GM23338 (cell line): Measurements from ENCODE around the gene UBE2D3. TPM values are rescaled to one million over a fixed set of nuclear protein-coding genes. Genes with fewer than 3 reads are reported as not detected.

ENCODE experiments used
- ATAC-seq: fragments of 200-7000 bp; cut with Tn5 transposase; 3 replicates; pipeline ENCODE4 v1.9.1; 2020
- DNase-seq: peaks from one replicate; pipeline ENCODE4 v3.0.0-alpha.2; 2015; ENCODE audit warnings: low spot score
- H2AFZ ChIP-seq: fragments of 200-600 bp; sonication (generic); 2 replicates; pipeline ENCODE4 v1.8.0; 2016; ENCODE audit warnings: antibody characterized with exemption, mild to moderate bottlenecking, moderate library complexity
- H3F3A ChIP-seq: fragments of 200-600 bp; sonication (generic); replicated peaks from 2 replicates; pipeline ENCODE4 v1.8.0; 2017; ENCODE audit warnings: antibody characterized with exemption, mixed run types, low read depth
- H3K27ac ChIP-seq: fragments of 200-600 bp; sonication (generic); 2 replicates; pipeline ENCODE4 v1.6.1; 2016; ENCODE audit warnings: low read depth
- H3K27me3 ChIP-seq: fragments of 200-600 bp; sonication (generic); 2 replicates; pipeline ENCODE4 v1.8.0; 2016; ENCODE audit warnings: mild to moderate bottlenecking, mixed run types, moderate library complexity; ENCODE audit not compliant: insufficient read depth
- H3K36me3 ChIP-seq: fragments of 200-600 bp; sonication (generic); 2 replicates; pipeline ENCODE4 v1.8.0; 2016; ENCODE audit warnings: mild to moderate bottlenecking; ENCODE audit not compliant: insufficient read depth
- H3K4me1 ChIP-seq: fragments of 200-600 bp; sonication (generic); 2 replicates; pipeline ENCODE4 v1.8.0; 2016; ENCODE audit warnings: mild to moderate bottlenecking, moderate library complexity; ENCODE audit not compliant: insufficient read depth
- H3K4me2 ChIP-seq: fragments of 200-600 bp; sonication (generic); 2 replicates; pipeline ENCODE4 v1.7.1; 2017; ENCODE audit warnings: mixed run types
- H3K4me3 ChIP-seq: fragments of 200-600 bp; sonication (generic); 2 replicates; pipeline ENCODE4 v1.6.1; 2016; ENCODE audit warnings: mixed run types
- H3K79me2 ChIP-seq: fragments of 200-600 bp; sonication (generic); replicated peaks from 2 replicates; pipeline ENCODE4 v1.8.0; 2017; ENCODE audit warnings: mild to moderate bottlenecking; ENCODE audit not compliant: insufficient read depth
- H3K9me2 ChIP-seq: fragments of 200-600 bp; sonication (generic); 2 replicates; pipeline ENCODE4 v1.8.0; 2017; ENCODE audit not compliant: insufficient read depth
- H4K20me1 ChIP-seq: fragments of 200-600 bp; sonication (generic); replicated peaks from 2 replicates; pipeline ENCODE4 v1.8.0; 2017; ENCODE audit warnings: mild to moderate bottlenecking; ENCODE audit not compliant: insufficient read depth
- H3K27ac Mint-ChIP-seq: 2 replicates; pipeline ENCODE4 v1.8.0; 2020; ENCODE audit warnings: inconsistent platforms, mild to moderate bottlenecking, moderate library complexity, mixed read lengths
- H3K27me3 Mint-ChIP-seq: 3 replicates; pipeline ENCODE4 v1.8.0; 2022; ENCODE audit warnings: low read depth, mild to moderate bottlenecking, moderate library complexity, mixed read lengths, inconsistent platforms; ENCODE audit not compliant: insufficient read depth, poor library complexity
- H3K36me3 Mint-ChIP-seq: 3 replicates; pipeline ENCODE4 v1.8.0; 2021; ENCODE audit warnings: low read depth, mild to moderate bottlenecking, inconsistent platforms, moderate library complexity, mixed read lengths
- H3K4me1 Mint-ChIP-seq: 3 replicates; pipeline ENCODE4 v1.8.0; 2020; ENCODE audit warnings: mild to moderate bottlenecking, inconsistent platforms, mixed read lengths
- H3K4me3 Mint-ChIP-seq: 3 replicates; pipeline ENCODE4 v1.8.0; 2021; ENCODE audit warnings: moderate library complexity, mild to moderate bottlenecking, inconsistent platforms, mixed read lengths
- H3K9me3 Mint-ChIP-seq: 3 replicates; pipeline ENCODE4 v1.8.0; 2020; ENCODE audit warnings: moderate library complexity, mild to moderate bottlenecking, inconsistent platforms, mixed read lengths
- CREB1 ChIP-seq: fragments of 250-450 bp; sonication (Bioruptor Pico); IDR thresholded peaks from 2 replicates; pipeline ENCODE4 v1.5.0; 2020; ENCODE audit warnings: low read depth, mild to moderate bottlenecking, moderate library complexity
- CTCF ChIP-seq, 2 experiments: fragments of 200-600 bp in 1 of 2; sonication (generic) in 1 of 2; conservative IDR thresholded peaks; 2 replicates each; pipeline versions ENCODE4 v1.5.1 to v1.6.1; 2016 to 2017; ENCODE audit warnings: antibody characterized with exemption in 2 of 2, low read depth in 2 of 2, mild to moderate bottlenecking in 2 of 2, moderate library complexity in 1 of 2
- ETS1 ChIP-seq: IDR thresholded peaks from 2 replicates; pipeline ENCODE4 v1.6.1; 2016; ENCODE audit warnings: antibody characterized with exemption
- EZH2 ChIP-seq: fragments of 200-600 bp; sonication (generic); IDR thresholded peaks from one replicate; pipeline ENCODE4 v1.8.0; 2017; ENCODE audit warnings: antibody characterized with exemption, mild to moderate bottlenecking, low read depth; ENCODE audit not compliant: unreplicated experiment
- EZH2phosphoT487 ChIP-seq: fragments of 200-600 bp; sonication (generic); IDR thresholded peaks from one replicate; pipeline ENCODE4 v1.8.1; 2018; ENCODE audit warnings: antibody characterized with exemption; ENCODE audit not compliant: unreplicated experiment
- JUNB ChIP-seq: IDR thresholded peaks from one replicate; pipeline ENCODE4 v1.6.1; 2016; ENCODE audit warnings: antibody characterized with exemption; ENCODE audit not compliant: unreplicated experiment
- NANOG ChIP-seq: IDR thresholded peaks from 2 replicates; pipeline ENCODE4 v1.6.1; 2016; ENCODE audit warnings: antibody characterized with exemption, borderline replicate concordance
- POLR2AphosphoS5 ChIP-seq: IDR thresholded peaks from 2 replicates; pipeline ENCODE4 v1.6.1; 2016; ENCODE audit warnings: antibody characterized with exemption, low read depth
- STAT1 ChIP-seq: IDR thresholded peaks from one replicate; pipeline ENCODE4 v1.6.1; 2016; ENCODE audit warnings: antibody characterized with exemption; ENCODE audit not compliant: unreplicated experiment
- ZNF114 ChIP-seq: fragments of 250-450 bp; sonication (Bioruptor Pico); IDR thresholded peaks from 2 replicates; pipeline ENCODE4 v1.5.0; 2020; ENCODE audit warnings: mild to moderate bottlenecking, moderate library complexity
- ZNF331 ChIP-seq: fragments of 250-450 bp; sonication (Bioruptor Pico); IDR thresholded peaks from 2 replicates; pipeline ENCODE4 v1.5.0; 2020; ENCODE audit warnings: low read depth, mild to moderate bottlenecking, moderate library complexity
- polyA plus RNA-seq: library from polyadenylated mRNA; unstranded; fragments of >200 nt; fragmentation: Nextera tagmentation; extraction: Ambion mirVana; gene quantifications from 2 replicates; pipeline ENCODE4 v1.2.1, GENCODE V29; 2016
- total RNA-seq: library from RNA; depleted of rRNA; stranded (reverse); fragments of >200 nt; shearing (Covaris generic); gene quantifications from 2 replicates; pipeline ENCODE4 v1.2.3, GENCODE V29; 2014
- TF ChIP-seq, protein P1 (sequence below): IDR thresholded peaks from one replicate; pipeline ENCODE4 v1.6.1; 2018; ENCODE audit warnings: antibody characterized with exemption; ENCODE audit not compliant: unreplicated experiment
- TF ChIP-seq, protein P2 (sequence below): fragments of 250-450 bp; sonication (Bioruptor Pico); IDR thresholded peaks from 2 replicates; pipeline ENCODE4 v1.5.0; 2020; ENCODE audit warnings: mild to moderate bottlenecking, moderate library complexity

Gene UBE2D3
- total and polyA plus RNA-seq, 2 experiments from 2014 or later, result 250 to 498 TPM

GRCh38 chr4:102794999-102795398 lies 32.4 kb downstream of the UBE2D3 start:
- peaks cover 7% of the 10 kb centered on the region for H3K27me3 Mint-ChIP-seq
- Histone ChIP-seq H2AFZ (no peak overlapping the region), H3K4me1 (peaks cover 34% of the 10 kb centered on the region), H3K27me3 (no peaks in the 10 kb centered on the region), H3K27ac (no peak overlapping the region), H3F3A (no peaks in the 10 kb centered on the region; the same call in 1 of the 2 replicates), H3K79me2 (no peaks in the 10 kb centered on the region), H3K4me3 (no peak overlapping the region), H4K20me1 (peaks cover 41% of the 10 kb centered on the region), H3K4me2 (no peak overlapping the region), H3K36me3 (peaks cover 4% of the 10 kb centered on the region; the same call in 1 of the 2 replicates), H3K9me2 (no peaks in the 10 kb centered on the region)
- no peaks in the 10 kb centered on the region for H3K9me3 Mint-ChIP-seq
- H3K36me3 Mint-ChIP-seq, result peaks cover 52% of the 10 kb centered on the region
- H3K4me1 Mint-ChIP-seq, result peaks cover 48% of the 10 kb centered on the region
- TF ChIP-seq CTCF (conservative IDR thresholded peaks at IDR 0.05; ENCODE audit: low read depth in 2 of 2) (no peak), CREB1 (CRISPR knock-in tag) (no peak), STAT1 (no peak), EZH2 (no peak), POLR2AphosphoS5 (no peak), ZNF331 (CRISPR knock-in tag) (no peak), ETS1 (no peak), ZNF114 (no peak), JUNB (no peak), EZH2phosphoT487 (no peak), NANOG (no peak)
- TF ChIP-seq, protein P1, sequence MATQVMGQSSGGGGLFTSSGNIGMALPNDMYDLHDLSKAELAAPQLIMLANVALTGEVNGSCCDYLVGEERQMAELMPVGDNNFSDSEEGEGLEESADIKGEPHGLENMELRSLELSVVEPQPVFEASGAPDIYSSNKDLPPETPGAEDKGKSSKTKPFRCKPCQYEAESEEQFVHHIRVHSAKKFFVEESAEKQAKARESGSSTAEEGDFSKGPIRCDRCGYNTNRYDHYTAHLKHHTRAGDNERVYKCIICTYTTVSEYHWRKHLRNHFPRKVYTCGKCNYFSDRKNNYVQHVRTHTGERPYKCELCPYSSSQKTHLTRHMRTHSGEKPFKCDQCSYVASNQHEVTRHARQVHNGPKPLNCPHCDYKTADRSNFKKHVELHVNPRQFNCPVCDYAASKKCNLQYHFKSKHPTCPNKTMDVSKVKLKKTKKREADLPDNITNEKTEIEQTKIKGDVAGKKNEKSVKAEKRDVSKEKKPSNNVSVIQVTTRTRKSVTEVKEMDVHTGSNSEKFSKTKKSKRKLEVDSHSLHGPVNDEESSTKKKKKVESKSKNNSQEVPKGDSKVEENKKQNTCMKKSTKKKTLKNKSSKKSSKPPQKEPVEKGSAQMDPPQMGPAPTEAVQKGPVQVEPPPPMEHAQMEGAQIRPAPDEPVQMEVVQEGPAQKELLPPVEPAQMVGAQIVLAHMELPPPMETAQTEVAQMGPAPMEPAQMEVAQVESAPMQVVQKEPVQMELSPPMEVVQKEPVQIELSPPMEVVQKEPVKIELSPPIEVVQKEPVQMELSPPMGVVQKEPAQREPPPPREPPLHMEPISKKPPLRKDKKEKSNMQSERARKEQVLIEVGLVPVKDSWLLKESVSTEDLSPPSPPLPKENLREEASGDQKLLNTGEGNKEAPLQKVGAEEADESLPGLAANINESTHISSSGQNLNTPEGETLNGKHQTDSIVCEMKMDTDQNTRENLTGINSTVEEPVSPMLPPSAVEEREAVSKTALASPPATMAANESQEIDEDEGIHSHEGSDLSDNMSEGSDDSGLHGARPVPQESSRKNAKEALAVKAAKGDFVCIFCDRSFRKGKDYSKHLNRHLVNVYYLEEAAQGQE, result no peak
- TF ChIP-seq, protein P2, sequence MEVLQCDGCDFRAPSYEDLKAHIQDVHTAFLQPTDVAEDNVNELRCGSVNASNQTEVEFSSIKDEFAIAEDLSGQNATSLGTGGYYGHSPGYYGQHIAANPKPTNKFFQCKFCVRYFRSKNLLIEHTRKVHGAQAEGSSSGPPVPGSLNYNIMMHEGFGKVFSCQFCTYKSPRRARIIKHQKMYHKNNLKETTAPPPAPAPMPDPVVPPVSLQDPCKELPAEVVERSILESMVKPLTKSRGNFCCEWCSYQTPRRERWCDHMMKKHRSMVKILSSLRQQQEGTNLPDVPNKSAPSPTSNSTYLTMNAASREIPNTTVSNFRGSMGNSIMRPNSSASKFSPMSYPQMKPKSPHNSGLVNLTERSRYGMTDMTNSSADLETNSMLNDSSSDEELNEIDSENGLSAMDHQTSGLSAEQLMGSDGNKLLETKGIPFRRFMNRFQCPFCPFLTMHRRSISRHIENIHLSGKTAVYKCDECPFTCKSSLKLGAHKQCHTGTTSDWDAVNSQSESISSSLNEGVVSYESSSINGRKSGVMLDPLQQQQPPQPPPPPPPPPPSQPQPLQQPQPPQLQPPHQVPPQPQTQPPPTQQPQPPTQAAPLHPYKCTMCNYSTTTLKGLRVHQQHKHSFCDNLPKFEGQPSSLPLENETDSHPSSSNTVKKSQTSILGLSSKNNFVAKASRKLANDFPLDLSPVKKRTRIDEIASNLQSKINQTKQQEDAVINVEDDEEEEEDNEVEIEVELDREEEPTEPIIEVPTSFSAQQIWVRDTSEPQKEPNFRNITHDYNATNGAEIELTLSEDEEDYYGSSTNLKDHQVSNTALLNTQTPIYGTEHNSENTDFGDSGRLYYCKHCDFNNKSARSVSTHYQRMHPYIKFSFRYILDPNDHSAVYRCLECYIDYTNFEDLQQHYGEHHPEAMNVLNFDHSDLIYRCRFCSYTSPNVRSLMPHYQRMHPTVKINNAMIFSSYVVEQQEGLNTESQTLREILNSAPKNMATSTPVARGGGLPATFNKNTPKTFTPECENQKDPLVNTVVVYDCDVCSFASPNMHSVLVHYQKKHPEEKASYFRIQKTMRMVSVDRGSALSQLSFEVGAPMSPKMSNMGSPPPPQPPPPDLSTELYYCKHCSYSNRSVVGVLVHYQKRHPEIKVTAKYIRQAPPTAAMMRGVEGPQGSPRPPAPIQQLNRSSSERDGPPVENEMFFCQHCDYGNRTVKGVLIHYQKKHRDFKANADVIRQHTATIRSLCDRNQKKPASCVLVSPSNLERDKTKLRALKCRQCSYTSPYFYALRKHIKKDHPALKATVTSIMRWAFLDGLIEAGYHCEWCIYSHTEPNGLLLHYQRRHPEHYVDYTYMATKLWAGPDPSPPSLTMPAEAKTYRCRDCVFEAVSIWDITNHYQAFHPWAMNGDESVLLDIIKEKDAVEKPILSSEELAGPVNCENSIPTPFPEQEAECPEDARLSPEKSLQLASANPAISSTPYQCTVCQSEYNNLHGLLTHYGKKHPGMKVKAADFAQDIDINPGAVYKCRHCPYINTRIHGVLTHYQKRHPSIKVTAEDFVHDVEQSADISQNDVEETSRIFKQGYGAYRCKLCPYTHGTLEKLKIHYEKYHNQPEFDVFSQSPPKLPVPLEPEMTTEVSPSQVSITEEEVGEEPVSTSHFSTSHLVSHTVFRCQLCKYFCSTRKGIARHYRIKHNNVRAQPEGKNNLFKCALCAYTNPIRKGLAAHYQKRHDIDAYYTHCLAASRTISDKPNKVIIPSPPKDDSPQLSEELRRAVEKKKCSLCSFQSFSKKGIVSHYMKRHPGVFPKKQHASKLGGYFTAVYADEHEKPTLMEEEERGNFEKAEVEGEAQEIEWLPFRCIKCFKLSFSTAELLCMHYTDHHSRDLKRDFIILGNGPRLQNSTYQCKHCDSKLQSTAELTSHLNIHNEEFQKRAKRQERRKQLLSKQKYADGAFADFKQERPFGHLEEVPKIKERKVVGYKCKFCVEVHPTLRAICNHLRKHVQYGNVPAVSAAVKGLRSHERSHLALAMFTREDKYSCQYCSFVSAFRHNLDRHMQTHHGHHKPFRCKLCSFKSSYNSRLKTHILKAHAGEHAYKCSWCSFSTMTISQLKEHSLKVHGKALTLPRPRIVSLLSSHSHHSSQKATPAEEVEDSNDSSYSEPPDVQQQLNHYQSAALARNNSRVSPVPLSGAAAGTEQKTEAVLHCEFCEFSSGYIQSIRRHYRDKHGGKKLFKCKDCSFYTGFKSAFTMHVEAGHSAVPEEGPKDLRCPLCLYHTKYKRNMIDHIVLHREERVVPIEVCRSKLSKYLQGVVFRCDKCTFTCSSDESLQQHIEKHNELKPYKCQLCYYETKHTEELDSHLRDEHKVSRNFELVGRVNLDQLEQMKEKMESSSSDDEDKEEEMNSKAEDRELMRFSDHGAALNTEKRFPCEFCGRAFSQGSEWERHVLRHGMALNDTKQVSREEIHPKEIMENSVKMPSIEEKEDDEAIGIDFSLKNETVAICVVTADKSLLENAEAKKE (CRISPR knock-in tag), result no peak
- no peak overlapping the region for H3K27ac Mint-ChIP-seq
- DNase-seq (no peak), ATAC-seq (no peak)
- no peak overlapping the region for H3K4me3 Mint-ChIP-seq
